ENCODE data around the gene SKI.

Gene SKI

DNA sequence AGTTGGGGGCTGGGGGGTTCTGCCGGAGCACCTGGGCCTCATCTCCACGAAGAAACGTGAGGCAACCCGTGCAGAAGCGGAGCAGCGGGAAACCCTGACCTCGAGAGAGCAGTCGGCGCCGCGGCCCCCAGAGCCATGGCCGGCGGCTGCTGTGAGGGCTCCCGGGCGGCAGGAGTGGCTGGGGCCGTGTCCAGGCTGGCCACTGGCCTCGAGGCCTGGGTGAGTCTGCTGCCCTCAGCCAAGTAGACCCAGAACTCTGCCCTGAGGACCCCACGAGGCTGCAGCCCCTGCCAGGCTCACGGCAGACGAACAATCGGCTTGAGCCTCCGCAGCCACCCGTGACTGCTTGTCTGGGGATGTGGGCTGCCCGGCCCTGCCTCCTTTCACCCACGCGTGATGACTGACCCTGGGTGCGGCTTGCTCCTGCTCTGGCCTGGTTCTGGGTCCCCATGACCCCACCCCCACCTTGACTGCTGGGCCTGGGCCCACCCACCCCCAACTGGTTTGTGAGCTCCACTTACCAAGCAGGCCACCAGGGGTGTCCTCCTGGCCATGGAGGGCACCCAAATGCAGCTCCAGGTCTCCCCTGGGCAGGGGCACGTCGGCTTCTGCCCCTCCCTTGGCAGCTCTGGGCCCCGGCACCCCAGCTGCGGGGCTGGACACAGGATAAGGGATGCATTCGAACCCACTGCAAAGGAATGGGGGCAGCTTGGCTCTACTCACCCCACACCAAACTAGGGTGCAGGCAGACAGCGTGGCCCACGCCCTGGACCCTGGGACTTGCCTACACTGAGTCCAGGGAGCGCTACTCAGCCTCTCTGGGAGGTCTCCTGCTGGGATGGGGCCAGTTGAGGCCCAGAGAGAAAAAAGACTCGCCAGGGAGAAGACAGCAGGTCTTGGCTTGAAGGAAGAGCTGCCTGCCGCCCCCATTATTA is 129.1 kb downstream of the SKI start:
- in situ Hi-C loops (cut with HindIII; ENCODE audit: low pct_ligation_motif_present, low pct_unique_long_range_greater_than_20kb, low sequenced_read_pairs), result no loop called here
- no peak for DNase-seq

DNA sequence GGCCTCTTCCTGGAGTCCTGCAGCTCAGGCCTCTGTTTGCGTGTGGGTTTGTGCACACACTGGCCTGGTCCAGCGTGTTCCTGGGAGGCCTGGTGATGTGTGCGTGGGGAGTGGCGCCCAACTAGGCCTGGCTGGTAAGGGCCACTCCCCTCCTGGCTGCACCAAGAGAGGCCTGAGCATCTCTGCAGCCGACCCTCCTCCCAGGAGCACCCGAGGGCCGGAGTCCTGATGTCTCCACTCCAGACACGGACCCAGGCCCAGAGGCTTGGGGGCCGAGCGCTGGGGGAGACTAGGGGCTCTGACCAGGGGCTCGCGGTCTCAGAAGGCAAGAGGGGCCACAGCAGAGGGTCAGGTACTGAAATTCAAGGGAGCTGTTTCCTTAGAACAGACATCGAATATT is 130.0 kb downstream of the SKI start:
- no peak for DNase-seq
- in situ Hi-C loops (cut with HindIII; ENCODE audit: low pct_ligation_motif_present, low pct_unique_long_range_greater_than_20kb, low sequenced_read_pairs), result no loop called here

DNA sequence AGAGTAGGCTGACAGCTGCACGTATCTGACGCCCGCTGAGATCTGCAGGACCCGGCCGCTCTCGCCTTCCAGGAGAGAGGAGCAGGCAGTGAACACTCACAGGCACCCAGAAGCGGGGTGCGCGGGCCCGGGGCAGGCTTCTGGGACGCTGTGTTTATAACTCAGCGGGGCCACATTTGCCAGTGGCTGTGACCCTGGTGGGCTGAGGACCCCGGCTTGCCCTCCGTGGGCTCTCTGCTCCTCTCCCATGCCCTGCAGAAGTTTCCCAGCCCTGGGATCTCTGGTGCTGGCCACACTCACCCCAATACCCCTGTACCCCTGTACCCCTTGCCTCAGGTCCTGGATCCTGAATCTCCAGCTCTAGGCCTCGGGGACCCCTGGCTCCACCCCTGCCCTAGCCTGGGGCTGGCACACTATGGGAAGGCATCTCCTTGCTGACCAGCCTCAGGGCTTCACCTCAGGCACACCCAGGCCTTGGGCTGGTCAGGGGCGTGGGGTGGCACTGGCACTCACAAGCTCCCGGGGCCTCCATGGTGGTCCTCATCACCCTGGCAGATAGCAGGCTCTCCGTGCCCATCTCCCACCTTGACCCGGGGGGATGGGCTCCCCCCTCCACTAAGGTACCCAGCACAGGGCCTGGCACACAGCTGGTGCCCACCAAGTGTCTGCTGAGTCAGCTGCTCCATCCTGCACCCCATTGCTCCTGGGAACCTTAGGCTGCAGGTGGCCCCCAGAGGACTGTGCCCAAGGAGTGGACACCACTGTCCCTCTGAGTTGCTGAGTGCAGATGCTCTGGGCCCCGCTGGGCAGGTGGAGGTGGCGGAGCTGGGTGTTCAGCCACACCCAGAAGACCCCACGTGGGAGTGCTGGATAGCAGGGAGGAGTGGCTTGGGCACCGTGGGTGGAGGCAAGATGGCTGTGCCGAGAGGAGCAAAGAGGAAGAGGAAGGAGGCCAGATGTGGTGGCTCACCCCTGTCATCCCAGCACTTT is 130.8 kb downstream of the SKI start:
- DNase-seq, result no peak
- in situ Hi-C loops (cut with HindIII; ENCODE audit: low pct_ligation_motif_present, low pct_unique_long_range_greater_than_20kb, low sequenced_read_pairs), result no loop called here

Data from ACHN (cell line).